Uterus (tissue), 4 donors: Measurements from ENCODE around the gene LRBA. TPM values are rescaled to one million over a fixed set of nuclear protein-coding genes. Genes with fewer than 3 reads are reported as not detected.

Experiments used
- DNase-seq, 2 donors: peaks; one replicate each; pipeline ENCODE4 v3.0.0-alpha.2; 2019 to 2020
- H3K27ac ChIP-seq, 2 donors: fragments of 200-600 bp; sonication (generic); 1 replicate in 1 of 2; 2 replicates in 1 of 2; pipeline ENCODE4 v1.5.1; 2016 to 2018
- H3K27me3 ChIP-seq, 2 donors: fragments of 200-600 bp; sonication (generic); one replicate each; pipeline ENCODE4 v1.5.1; 2018 to 2019; ENCODE audit warnings: control low read depth in 1 of 2
- H3K36me3 ChIP-seq, 2 donors: fragments of 200-600 bp; sonication (generic); one replicate each; pipeline ENCODE4 v1.5.1; 2019; ENCODE audit warnings: control low read depth in 1 of 2
- H3K4me1 ChIP-seq, 2 donors: fragments of 200-600 bp; sonication (generic); one replicate each; pipeline ENCODE4 v1.5.1; 2018 to 2019; ENCODE audit warnings: control low read depth in 1 of 2
- H3K4me3 ChIP-seq, 2 donors: fragments of 200-600 bp; sonication (generic); 1 replicate in 1 of 2; 2 replicates in 1 of 2; pipeline ENCODE4 v1.5.1; 2018 to 2019; ENCODE audit warnings: mild to moderate bottlenecking in 1 of 2
- H3K9me3 ChIP-seq, 2 donors: fragments of 200-600 bp; sonication (generic); one replicate each; pipeline ENCODE4 v1.5.1; 2019; ENCODE audit warnings: control low read depth in 1 of 2
- CTCF ChIP-seq, 4 experiments: fragments of 200-600 bp in 2 of 4; fragments of 450-650 bp in 2 of 4; sonication (generic) in 2 of 4; IDR thresholded peaks; one replicate each; pipeline ENCODE4 v1.5.1; 2016 to 2019; ENCODE audit warnings: antibody characterized with exemption in 4 of 4, mild to moderate bottlenecking in 2 of 4, moderate library complexity in 1 of 4
- POLR2A ChIP-seq, 2 donors: fragments of 450-650 bp; IDR thresholded peaks; one replicate each; pipeline ENCODE4 v1.6.1; 2016; ENCODE audit warnings: antibody characterized with exemption in 2 of 2, mild to moderate bottlenecking in 1 of 2, moderate library complexity in 1 of 2
- intact Hi-C: fragments of 100-400 bp; cut with DNase I; formaldehyde crosslinking; loops from one replicate; pipeline ENCODE4 v1.15.1; 2023; ENCODE audit warnings: low total_unique reads
- total RNA-seq, 4 donors: library from RNA; depleted of rRNA in 3 of 4; stranded (reverse); fragments of >200 nt in 3 of 4; gene quantifications; one replicate each; pipeline versions ENCODE4 v1.1.0 to v1.2.4, GENCODE V29; 2014 to 2023
- donor health status: DM: yes; HTN: yes; CAD: no.

Gene LRBA
- total RNA-seq, 4 donors from 2014 or later: 32.0 to 126 (median 41.7) TPM

GRCh38 chr4:150906987-150907633 is 108.0 kb downstream of the LRBA start:
- intact Hi-C loops: no loop called here
- Histone ChIP-seq H3K9me3 (peaks cover 0 to 6% of the 10 kb centered on the region in 2 donors), H3K36me3 (peaks cover 0 to 2% of the 10 kb centered on the region in 2 donors), H3K4me1 (peaks cover 0 to 4% of the 10 kb centered on the region in 2 donors), H3K27me3 (no peaks in the 10 kb centered on the region), H3K4me3 (no peak overlapping the region), H3K27ac (no peak overlapping the region)
- DNase-seq: no peak
- TF ChIP-seq CTCF (IDR thresholded peaks at IDR 0.05) (no peak), POLR2A (IDR thresholded peaks at IDR 0.05) (no peak)

DNA sequence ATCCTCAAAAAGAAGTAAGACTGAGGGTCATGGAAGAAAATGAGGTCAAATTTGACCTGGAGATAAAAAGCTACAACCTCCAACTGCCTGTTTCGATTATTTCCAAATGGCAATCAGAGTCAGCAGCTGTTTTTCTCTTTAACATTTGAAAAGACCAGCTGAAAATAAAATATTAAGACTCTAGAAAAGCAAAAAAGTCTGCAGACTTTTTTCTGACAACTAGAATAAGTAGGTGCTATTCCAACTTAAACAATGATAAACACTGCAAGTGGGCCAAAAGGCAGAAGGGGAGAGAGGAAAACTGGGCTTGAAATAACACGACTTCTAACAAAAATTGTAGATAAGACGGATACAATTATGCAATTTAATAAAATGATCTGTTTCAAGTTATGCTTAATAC is 110.4 kb downstream of the LRBA start:
- no peaks in the 10 kb centered on the region for H3K27me3 ChIP-seq
- H3K4me1 ChIP-seq: peaks cover 0 to 4% of the 10 kb centered on the region in 2 donors
- no peaks in the 10 kb centered on the region for H3K9me3 ChIP-seq
- no peak overlapping the region for H3K4me3 ChIP-seq
- DNase-seq: no peak
- H3K36me3 ChIP-seq: peaks cover 0 to 2% of the 10 kb centered on the region in 2 donors
- no peak overlapping the region for H3K27ac ChIP-seq
- intact Hi-C loops: no loop called here
- TF ChIP-seq POLR2A (IDR thresholded peaks at IDR 0.05): no peak
- TF ChIP-seq CTCF (IDR thresholded peaks at IDR 0.05): no peak

DNA sequence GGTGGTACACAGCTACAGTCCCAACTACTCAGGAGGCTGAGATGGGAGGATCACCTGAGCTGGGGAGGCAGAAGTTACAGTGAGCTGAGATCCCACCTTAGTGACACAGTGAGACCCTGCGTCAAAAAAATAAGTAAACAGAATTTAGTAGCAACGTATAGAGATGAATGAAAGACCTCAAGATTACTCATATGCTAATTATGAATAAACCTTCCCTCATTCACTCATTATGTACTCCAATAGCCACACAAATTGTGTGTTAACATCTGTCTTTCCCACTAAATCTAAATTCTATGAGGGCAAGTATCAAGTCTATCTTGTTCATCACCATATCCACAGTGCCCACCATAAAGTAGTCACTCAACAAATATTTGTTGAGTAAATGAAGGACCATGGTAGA is 111.5 kb downstream of the LRBA start:
- intact Hi-C loops: no loop called here

GRCh38 chr4:150896497-150896896 is 118.6 kb downstream of the LRBA start:
- H3K4me1 ChIP-seq: no peaks in the 10 kb centered on the region
- H3K27me3 ChIP-seq: no peaks in the 10 kb centered on the region
- intact Hi-C loops: no loop called here
- no peaks in the 10 kb centered on the region for H3K9me3 ChIP-seq
- no peak for DNase-seq
- no peak for TF ChIP-seq POLR2A (IDR thresholded peaks at IDR 0.05)
- no peak for TF ChIP-seq CTCF (IDR thresholded peaks at IDR 0.05)
- no peak overlapping the region for H3K27ac ChIP-seq
- no peak overlapping the region for H3K4me3 ChIP-seq
- H3K36me3 ChIP-seq: no peaks in the 10 kb centered on the region

More for the DNA sequence above, 111.5 kb downstream of the LRBA start:
- DNase-seq: no peak
- Histone ChIP-seq H3K27ac (no peak overlapping the region), H3K36me3 (peaks cover 0 to under 1% of the 10 kb centered on the region in 2 donors), H3K4me1 (peaks cover 0 to 4% of the 10 kb centered on the region in 2 donors), H3K4me3 (no peak overlapping the region), H3K27me3 (no peaks in the 10 kb centered on the region), H3K9me3 (no peaks in the 10 kb centered on the region)
- no peak for TF ChIP-seq CTCF (IDR thresholded peaks at IDR 0.05)
- no peak for TF ChIP-seq POLR2A (IDR thresholded peaks at IDR 0.05)

DNA sequence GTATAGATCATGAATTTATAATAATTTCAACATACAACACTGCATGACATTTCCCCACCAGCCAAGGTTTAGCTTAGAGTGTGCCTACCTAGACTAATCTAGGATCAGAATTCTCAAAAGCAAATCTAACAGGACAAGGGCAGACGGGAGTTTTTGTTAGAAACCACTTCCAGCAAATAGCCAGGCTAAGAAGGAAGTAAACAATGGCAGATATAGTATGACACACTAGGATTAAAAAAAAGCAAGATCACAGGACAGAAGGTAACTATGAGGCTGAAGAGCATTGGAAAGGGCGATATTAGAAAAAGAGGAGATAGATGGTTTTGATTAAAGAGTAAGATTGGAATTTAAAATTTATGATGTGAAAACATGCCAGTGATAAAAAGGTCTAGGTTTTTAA is 124.8 kb downstream of the LRBA start:
- Histone ChIP-seq H3K27ac (no peak overlapping the region), H3K4me3 (no peak overlapping the region), H3K4me1 (no peaks in the 10 kb centered on the region), H3K9me3 (no peaks in the 10 kb centered on the region), H3K36me3 (peaks cover 0 to 2% of the 10 kb centered on the region in 2 donors), H3K27me3 (no peaks in the 10 kb centered on the region)
- no peak for DNase-seq
- intact Hi-C loops: no loop called here
- TF ChIP-seq CTCF (IDR thresholded peaks at IDR 0.05) (no peak), POLR2A (IDR thresholded peaks at IDR 0.05) (no peak)
